ENCODE results near the gene TRAPPC5. TPM values are rescaled to one million over a fixed set of nuclear protein-coding genes. Genes with fewer than 3 reads are reported as not detected.

The TRAPPC5 gene
- total RNA-seq, 2 experiments from 2014 or later = 77.5 to 88.2 TPM

GRCh38 chr19:7730286-7731217, 49.9 kb downstream of the TRAPPC5 start:
- Mint-ChIP-seq H3K27ac (no peak overlapping the region), H3K9me3 (no peaks in the 10 kb centered on the region), H3K4me3 (no peak overlapping the region), H3K36me3 (no peaks in the 10 kb centered on the region), H3K27me3 (peaks cover 45% of the 10 kb centered on the region), H3K4me1 (ENCODE audit: low read depth) (peaks cover 9% of the 10 kb centered on the region)
- ChIA-PET CTCF (no interaction called here), POLR2A (no interaction called here)
- DNase-seq = no peak
- intact Hi-C loops (cut with micrococcal nuclease) = no loop called here

DNA sequence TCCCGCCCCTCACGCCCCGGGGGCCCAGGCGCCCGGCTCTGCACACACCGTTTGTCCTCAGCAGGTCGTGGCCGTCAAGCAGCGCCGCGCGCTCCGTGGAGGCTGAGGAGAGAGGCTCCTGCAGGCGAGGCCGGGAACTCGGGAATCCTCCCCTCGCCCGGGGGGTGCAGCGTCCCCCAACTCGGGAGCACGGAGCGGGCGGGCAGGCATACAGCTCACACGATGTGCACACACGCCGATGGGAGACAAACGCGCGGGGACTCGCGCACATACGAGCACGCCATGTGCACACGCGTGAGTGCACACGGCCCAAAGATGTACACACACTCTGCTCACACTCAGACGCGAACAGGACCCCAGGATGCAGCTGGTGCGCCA, 50.6 kb downstream of the TRAPPC5 start:
- H3K4me1 Mint-ChIP-seq (ENCODE audit: low read depth) = peaks cover 9% of the 10 kb centered on the region
- no peak overlapping the region for H3K27ac Mint-ChIP-seq
- CTCF ChIA-PET = interaction anchor here (0.7 kb wide), 1 partner anchor 50 kb away, joined by 4 read pairs; the partner anchor contains the start of gene TRAPPC5
- no peak overlapping the region for H3K4me3 Mint-ChIP-seq
- no peak for DNase-seq
- peaks cover 47% of the 10 kb centered on the region for H3K27me3 Mint-ChIP-seq
- H3K36me3 Mint-ChIP-seq = no peaks in the 10 kb centered on the region
- H3K9me3 Mint-ChIP-seq = no peaks in the 10 kb centered on the region
- POLR2A ChIA-PET = no interaction called here
- intact Hi-C loops (cut with micrococcal nuclease) = no loop called here

- H3K36me3 Mint-ChIP-seq = no peaks in the 10 kb centered on the region
- ChIA-PET POLR2A (no interaction called here), CTCF (interaction anchor here (0.7 kb wide), 1 partner anchor 51 kb away, joined by 4 read pairs; the partner anchor contains the start of gene TRAPPC5)
- no peak overlapping the region for H3K4me3 Mint-ChIP-seq
- H3K27me3 Mint-ChIP-seq = peaks cover 49% of the 10 kb centered on the region
- no peak overlapping the region for H3K27ac Mint-ChIP-seq
- H3K4me1 Mint-ChIP-seq (ENCODE audit: low read depth) = peaks cover 9% of the 10 kb centered on the region
- no peak for DNase-seq
- intact Hi-C loops (cut with micrococcal nuclease) = no loop called here
- H3K9me3 Mint-ChIP-seq = no peaks in the 10 kb centered on the region
Observed at GRCh38 chr19:7731615-7732014, 51.0 kb downstream of the TRAPPC5 start.

GRCh38 chr19:7732045-7732444, 51.4 kb downstream of the TRAPPC5 start, which contains the start of gene CLEC4G:
TSS of gene CLEC4G (minus strand) at chr19:7732110. CDS start at chr19:7732102, 8 bp downstream.
- Mint-ChIP-seq H3K27me3 (peaks cover 49% of the 10 kb centered on the region), H3K4me3 (no peak within 1 kb of the TSS), H3K36me3 (no peaks in the 10 kb centered on the region), H3K27ac (no peak within 1 kb of the TSS), H3K9me3 (no peaks in the 10 kb centered on the region), H3K4me1 (ENCODE audit: low read depth) (peaks cover 11% of the 10 kb centered on the region)
- ChIA-PET POLR2A (no interaction called here), CTCF (interaction anchor here (0.7 kb wide), 1 partner anchor 51 kb away, joined by 4 read pairs; the partner anchor contains the start of gene TRAPPC5)
- DNase-seq = no peak
- intact Hi-C loops (cut with micrococcal nuclease) = no loop called here

- peaks cover 43% of the 10 kb centered on the region for H3K27me3 Mint-ChIP-seq
- ChIA-PET POLR2A (no interaction called here), CTCF (no interaction called here)
- intact Hi-C loops (cut with micrococcal nuclease) = no loop called here
- H3K36me3 Mint-ChIP-seq = no peaks in the 10 kb centered on the region
- DNase-seq = no peak
- no peaks in the 10 kb centered on the region for H3K9me3 Mint-ChIP-seq
- no peak overlapping the region for H3K27ac Mint-ChIP-seq
- H3K4me3 Mint-ChIP-seq = no peak overlapping the region
- peaks cover 20% of the 10 kb centered on the region for H3K4me1 Mint-ChIP-seq (ENCODE audit: low read depth)
Observed at GRCh38 chr19:7733376-7733775, 52.7 kb downstream of the TRAPPC5 start.

- intact Hi-C loops (cut with micrococcal nuclease) = no loop called here
- no peak for DNase-seq
- Mint-ChIP-seq H3K27ac (no peak overlapping the region), H3K4me3 (no peak overlapping the region), H3K36me3 (no peaks in the 10 kb centered on the region), H3K4me1 (ENCODE audit: low read depth) (peaks cover 18% of the 10 kb centered on the region), H3K27me3 (peaks cover 39% of the 10 kb centered on the region), H3K9me3 (no peaks in the 10 kb centered on the region)
- POLR2A ChIA-PET = no interaction called here
- CTCF ChIA-PET = no interaction called here
Observed at GRCh38 chr19:7734220-7735203, 53.9 kb downstream of the TRAPPC5 start.

GRCh38 chr19:7736148-7736547, 55.5 kb downstream of the TRAPPC5 start:
- CTCF ChIA-PET = interaction anchor here (1.5 kb wide), 1 partner anchor 16 kb away, joined by 4 read pairs; no protein-coding TSS in a partner anchor

DNA sequence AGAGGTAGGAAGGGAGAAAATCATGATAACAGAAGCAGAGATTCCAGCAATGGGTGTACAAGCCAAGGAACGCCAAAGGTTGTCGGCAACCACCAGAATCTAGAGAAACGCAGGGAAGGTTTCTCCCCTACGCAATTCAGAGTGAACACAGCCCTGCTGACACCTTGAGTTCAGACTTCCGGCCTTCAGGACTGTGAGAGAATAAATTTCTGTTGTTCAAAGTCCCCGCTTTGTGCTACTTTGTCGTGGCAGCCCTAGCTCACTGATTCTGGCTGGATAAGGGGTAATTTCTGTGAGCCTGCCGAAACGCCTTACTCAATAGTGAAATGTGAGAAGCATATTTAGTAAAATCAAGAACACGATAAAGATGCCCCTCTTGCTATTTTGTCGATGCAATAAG, 56.6 kb downstream of the TRAPPC5 start:
- intact Hi-C loops (cut with micrococcal nuclease) = no loop called here
- Mint-ChIP-seq H3K36me3 (no peaks in the 10 kb centered on the region), H3K27me3 (peaks cover 41% of the 10 kb centered on the region), H3K4me1 (ENCODE audit: low read depth) (peaks cover 11% of the 10 kb centered on the region), H3K27ac (no peak overlapping the region), H3K4me3 (no peak overlapping the region), H3K9me3 (no peaks in the 10 kb centered on the region)
- DNase-seq = peak; percentile 14
- CTCF ChIA-PET = interaction anchor here (1.5 kb wide), 1 partner anchor 14 kb away, joined by 4 read pairs; no protein-coding TSS in a partner anchor
- POLR2A ChIA-PET = interaction anchor here (0.7 kb wide), 1 partner anchor 314 kb away, joined by 4 read pairs; no protein-coding TSS in a partner anchor

More at GRCh38 chr19:7736148-7736547, 55.5 kb downstream of the TRAPPC5 start:
- H3K36me3 Mint-ChIP-seq = no peaks in the 10 kb centered on the region
- peaks cover 11% of the 10 kb centered on the region for H3K4me1 Mint-ChIP-seq (ENCODE audit: low read depth)
- no peaks in the 10 kb centered on the region for H3K9me3 Mint-ChIP-seq
- peaks cover 44% of the 10 kb centered on the region for H3K27me3 Mint-ChIP-seq
- intact Hi-C loops (cut with micrococcal nuclease) = no loop called here
- POLR2A ChIA-PET = interaction anchor here (0.7 kb wide), 1 partner anchor 12 kb away, joined by 4 read pairs; no protein-coding TSS in a partner anchor
- H3K4me3 Mint-ChIP-seq = no peak overlapping the region
- DNase-seq = no peak
- no peak overlapping the region for H3K27ac Mint-ChIP-seq

Other genes with a start within 250 kb of the TRAPPC5 start
- gene PEX11G, start 191.8 kb upstream of the TRAPPC5 start, total RNA-seq = 1 to 10 TPM; 2.1 to 2.2 TPM
- gene ZNF358, start 164.7 kb upstream of the TRAPPC5 start, total RNA-seq = 1 to 10 TPM; 4.6 to 6.0 TPM
- 1 to 10 TPM; 7.4 to 9.5 TPM for gene MCOLN1, start 158.2 kb upstream of the TRAPPC5 start, total RNA-seq
- gene PNPLA6, start 145.1 kb upstream of the TRAPPC5 start, total RNA-seq = 100 to 1,000 TPM; 106 to 121 TPM
- under 1 TPM; 0.17 to 0.31 TPM for gene CAMSAP3, start 85.0 kb upstream of the TRAPPC5 start, total RNA-seq
- 10 to 100 TPM; 50.0 to 52.4 TPM for gene XAB2, start 51.3 kb upstream of the TRAPPC5 start, total RNA-seq
- 100 to 1,000 TPM; 106 to 114 TPM for gene PET100, start 51.0 kb upstream of the TRAPPC5 start, total RNA-seq
- gene PCP2, start 47.1 kb upstream of the TRAPPC5 start, total RNA-seq = under 1 TPM; 0.41 to 0.62 TPM
- gene STXBP2, start 43.7 kb upstream of the TRAPPC5 start, total RNA-seq = 100 to 1,000 TPM; 109 to 111 TPM
- gene RETN, start 11.8 kb upstream of the TRAPPC5 start, total RNA-seq = not detected
- not detected for gene MCEMP1, start 3.7 kb upstream of the TRAPPC5 start, total RNA-seq
- 1 to 10 TPM; 3.5 to 4.1 TPM for gene FCER2, start 21.3 kb downstream of the TRAPPC5 start, total RNA-seq
- gene CLEC4G, start 51.3 kb downstream of the TRAPPC5 start, total RNA-seq = not detected
- not detected for gene CD209, start 66.7 kb downstream of the TRAPPC5 start, total RNA-seq
- gene CLEC4M, start 82.4 kb downstream of the TRAPPC5 start, total RNA-seq = not detected
- 1 to 10 TPM; 5.0 to 5.6 TPM for gene EVI5L, start 149.4 kb downstream of the TRAPPC5 start, total RNA-seq
- under 1 TPM; 0.14 to 0.19 TPM for gene PRR36, start 193.6 kb downstream of the TRAPPC5 start, total RNA-seq
- not detected for gene LRRC8E, start 207.7 kb downstream of the TRAPPC5 start, total RNA-seq
- 10 to 100 TPM; 29.1 to 30.1 TPM for gene MAP2K7, start 223.0 kb downstream of the TRAPPC5 start, total RNA-seq
- 1 to 10 TPM; 4.4 to 4.6 TPM for gene TGFBR3L, start 234.0 kb downstream of the TRAPPC5 start, total RNA-seq
- gene SNAPC2, start 239.5 kb downstream of the TRAPPC5 start, total RNA-seq = 10 to 100 TPM; 18.7 to 20.2 TPM
- gene CTXN1, start 245.3 kb downstream of the TRAPPC5 start, total RNA-seq = under 1 TPM; 0.29 to 0.77 TPM